RPMI8226 (cell line): ENCODE data around the gene SLC25A25.
A peak's percentile ranks its signal among the peaks of the same experiment; 100 is the strongest.
"Not testable (repeated sequence)": the region's sequence is repeated elsewhere in the genome, so short reads cannot be mapped to it uniquely, and the experiment has no call there.

ENCODE experiments used
- DNase-seq: peaks from one replicate; pipeline ENCODE4 v3.0.0-alpha.2; 2015

The SLC25A25 gene

GRCh38 chr9:128053560-128053959, 14.5 kb upstream of the SLC25A25 start:
- DNase-seq = no peak

DNA sequence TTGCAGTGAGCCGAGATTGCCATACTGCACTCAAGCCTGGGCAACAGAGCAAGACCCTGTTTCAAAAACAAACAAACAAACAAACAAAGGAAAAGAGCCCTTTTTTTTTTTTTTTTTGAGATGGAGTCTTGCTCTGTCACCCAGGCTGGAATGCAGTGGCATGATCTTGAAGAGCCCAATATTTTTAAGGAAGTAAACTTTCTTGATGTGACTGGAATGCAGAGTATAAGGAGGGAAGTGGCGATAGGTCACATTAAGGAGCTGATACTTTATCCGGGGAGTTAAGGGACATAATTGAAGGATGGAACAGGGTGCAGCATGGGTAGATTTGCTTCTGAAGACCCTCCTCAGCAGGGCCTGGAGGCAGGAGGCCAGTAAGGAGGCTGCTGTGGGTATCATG, 13.9 kb upstream of the SLC25A25 start:
- DNase-seq = no peak

GRCh38 chr9:128055344-128056040, 12.5 kb upstream of the SLC25A25 start:
- no peak for DNase-seq

DNA sequence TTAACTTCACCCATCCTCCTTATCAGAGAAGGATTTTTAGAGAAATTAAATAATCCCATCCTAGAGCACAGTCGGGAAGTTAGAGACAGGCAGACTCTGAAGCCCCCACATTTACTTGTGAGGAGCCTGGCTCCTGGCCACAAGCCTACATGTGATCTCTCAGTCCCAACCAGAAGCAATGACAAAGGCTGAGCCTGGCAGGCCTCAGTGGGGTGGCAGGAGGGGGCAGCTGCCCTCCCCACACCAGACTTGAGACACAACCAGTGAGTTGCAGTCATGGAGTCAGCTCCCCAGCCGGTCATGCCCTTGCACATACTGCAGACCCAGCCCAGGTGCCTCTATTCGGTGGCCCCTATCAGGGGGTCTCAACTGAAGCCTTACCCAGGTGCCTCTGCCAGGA, 11.9 kb upstream of the SLC25A25 start:
- no peak for DNase-seq

GRCh38 chr9:128056887-128057723, 10.9 kb upstream of the SLC25A25 start:
- no peak for DNase-seq

DNA sequence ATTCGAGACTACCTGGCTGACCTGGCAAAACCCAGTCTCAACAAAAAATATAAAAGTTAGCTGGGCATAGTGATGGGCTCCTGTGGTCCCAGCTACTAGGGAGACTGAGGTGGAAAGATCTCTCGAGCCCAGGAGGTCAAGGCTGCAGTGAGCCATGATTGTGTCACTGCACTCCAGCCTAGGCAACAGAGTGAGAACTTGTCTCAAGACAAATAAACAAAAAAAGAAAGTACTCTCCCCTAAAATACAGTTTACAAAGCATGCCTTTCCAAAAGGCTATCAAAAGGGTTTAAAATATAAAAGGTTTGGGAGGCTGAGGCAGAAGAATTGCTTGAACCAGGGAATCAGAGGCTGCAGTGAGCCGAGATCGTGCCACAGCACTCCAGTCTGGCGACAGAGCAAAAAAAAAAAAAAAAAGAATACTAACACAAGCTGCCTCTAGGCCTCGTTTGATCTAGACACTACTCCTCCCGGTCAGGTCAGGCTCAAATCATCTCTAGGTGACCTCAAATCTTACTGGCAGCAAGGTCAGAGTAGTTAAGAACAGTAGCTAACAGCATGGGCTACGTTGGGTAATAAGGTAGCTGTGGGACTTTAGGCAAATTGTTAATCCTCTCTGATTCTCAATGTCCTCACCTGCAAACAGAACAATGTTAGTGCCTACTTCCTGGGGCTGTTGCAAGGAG, 10.2 kb upstream of the SLC25A25 start:
- DNase-seq = no peak

DNA sequence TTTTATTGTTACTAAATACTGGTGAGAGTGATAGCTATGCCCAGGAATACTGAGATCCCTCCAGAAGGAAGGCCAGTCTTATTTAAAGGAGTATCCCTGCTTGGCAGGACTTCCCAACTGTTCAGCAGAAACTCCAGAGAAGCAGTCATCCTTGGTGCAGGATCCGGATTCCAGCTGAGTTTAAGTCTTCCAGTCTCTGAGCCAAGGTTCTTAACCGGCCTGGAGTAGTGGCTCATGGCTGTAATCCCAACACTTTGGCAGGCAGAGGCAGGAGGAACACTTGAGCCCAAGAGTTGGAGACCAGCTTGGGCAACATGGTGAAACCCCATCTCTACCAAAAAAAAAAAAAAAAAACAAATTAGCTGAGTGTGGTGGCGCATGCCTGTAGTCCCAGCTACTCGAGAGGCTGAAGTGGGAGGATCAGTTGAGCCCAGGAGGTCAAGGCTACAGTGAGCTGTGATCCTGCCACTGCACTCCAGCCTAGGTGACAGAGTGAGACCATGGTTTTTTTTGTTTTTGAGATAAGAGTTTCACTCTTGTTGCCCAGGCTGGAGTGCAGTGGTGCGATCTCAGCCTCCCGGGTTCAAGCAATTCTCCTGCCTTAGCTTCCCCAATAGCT, 8.6 kb upstream of the SLC25A25 start:
- DNase-seq = no peak

DNA sequence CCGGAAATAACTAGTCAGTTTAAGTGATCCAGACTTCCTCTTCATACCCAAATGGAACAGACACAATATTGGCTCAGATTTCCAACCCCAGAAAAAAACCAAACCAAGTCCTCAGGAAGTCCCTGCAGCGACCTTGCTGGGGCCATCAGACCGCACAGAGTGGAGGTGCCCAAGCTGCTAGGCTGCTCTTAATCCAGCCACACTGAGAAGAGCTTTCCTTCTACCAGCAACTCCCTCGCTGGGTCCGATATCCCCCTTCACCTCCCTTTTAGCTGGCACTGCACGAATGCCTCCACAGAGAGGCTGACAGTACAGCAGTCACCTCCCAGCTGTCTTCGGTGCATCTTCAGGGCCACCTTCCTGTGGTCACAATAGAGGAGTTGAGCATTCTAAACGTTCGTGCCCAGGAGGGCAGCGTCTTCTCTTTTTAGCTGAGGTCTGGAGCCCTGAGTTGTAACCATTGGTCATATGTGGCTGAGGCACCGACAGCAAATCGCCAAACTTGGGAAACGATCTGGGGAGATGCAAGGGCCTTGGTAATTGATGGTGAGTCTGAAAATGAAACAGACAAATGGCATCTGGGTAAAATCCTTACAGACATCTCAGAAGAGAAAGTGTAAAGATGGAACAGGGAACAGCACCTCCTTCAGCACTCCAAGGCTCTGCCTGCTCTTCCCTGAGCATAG, 6.6 kb upstream of the SLC25A25 start:
- DNase-seq = no peak

- no peak for DNase-seq
These were observed 5.8 kb upstream of the SLC25A25 start for GRCh38 chr9:128062279-128062678.

DNA sequence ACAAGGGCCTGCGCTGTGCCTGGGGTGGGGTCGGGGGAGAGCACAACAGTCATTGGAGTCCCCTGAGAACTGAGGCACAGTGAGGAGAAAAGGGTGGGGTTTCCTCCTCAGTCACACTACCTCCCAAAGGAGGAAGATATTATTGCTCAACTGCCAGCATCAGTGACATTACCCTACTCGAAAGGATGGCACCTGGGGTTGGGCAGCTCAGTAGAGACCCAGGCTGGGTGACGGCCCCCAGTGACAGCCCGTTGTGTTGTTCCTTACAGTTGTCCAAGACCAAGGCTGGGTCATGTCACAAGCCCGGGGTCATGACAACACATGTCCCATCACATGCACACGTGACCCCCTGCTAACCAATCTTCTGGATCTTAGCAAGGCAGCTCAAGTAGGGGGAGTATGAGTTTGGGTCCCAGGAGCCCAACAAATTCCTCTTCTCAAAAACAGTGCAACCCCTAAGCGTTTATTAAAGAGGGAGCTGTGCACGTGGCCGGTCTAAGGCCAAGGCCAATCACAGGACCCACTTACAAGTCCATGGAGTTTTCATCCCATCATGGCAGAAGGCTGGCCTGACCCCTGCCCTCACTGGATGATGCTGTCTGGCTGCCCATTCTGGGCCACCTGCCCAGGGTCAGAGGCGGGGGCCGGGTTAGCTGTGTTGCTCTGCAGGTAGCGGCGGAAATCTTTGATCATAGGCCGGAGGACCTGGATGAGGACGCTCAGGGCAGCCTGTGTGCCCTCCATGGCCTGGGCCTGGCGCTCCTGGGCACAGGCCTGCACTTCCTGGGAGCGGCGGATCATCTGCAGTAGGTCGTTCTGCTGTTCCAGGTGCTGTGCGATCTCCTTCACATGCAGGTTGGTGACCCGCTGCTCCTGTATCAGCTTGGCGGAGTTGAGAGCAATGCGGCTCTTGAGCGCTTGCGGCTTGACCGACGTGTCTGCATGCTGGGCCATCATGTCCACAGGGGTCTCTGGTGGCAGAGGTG, 4.9 kb upstream of the SLC25A25 start:
- no peak for DNase-seq

DNA sequence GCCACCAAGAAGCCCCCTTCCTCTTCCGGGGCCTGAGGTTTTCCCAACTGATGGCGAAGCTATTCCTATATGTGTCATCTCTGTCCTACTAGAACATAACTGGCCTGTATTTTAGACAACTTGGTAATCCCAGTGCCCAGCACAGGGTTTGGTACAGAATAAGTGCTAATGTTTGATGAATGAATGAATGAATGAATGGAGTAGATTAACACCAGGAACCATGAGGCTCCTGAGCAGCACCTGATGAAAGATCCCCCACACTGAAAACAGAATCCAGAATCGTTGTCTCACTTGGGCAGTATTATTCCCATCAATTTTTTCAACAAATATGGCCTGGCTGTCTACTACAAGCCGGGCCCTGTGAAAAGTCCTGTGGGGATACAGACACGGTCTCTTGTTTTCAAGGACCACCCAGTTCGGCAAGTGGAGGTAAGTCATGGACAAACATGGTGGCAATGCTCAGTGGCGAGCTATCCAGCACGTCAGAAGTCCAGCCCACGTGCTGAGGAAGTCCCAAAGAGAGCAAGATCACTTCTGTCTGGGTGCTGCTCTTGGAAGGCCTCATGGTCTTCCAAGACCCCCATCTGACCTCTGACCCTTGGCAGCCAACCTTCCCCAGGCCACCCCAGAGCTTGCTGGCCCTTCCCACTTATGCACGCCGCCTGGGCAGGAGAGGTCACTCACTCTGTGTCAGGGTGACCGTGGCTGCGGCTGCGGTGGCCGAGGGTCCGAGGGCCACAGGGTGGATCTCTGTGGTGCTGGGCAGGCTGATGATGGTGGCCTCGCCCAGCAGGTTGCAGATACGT, 1.9 kb upstream of the SLC25A25 start:
- DNase-seq = no peak

GRCh38 chr9:128066713-128067644, 1.1 kb upstream of the SLC25A25 start, which contains the start of gene NAIF1:
NAIF1 (minus strand) TSS chr9:128067320; CDS start chr9:128067101, 219 bp downstream.
- DNase-seq = peak; percentile 99

DNA sequence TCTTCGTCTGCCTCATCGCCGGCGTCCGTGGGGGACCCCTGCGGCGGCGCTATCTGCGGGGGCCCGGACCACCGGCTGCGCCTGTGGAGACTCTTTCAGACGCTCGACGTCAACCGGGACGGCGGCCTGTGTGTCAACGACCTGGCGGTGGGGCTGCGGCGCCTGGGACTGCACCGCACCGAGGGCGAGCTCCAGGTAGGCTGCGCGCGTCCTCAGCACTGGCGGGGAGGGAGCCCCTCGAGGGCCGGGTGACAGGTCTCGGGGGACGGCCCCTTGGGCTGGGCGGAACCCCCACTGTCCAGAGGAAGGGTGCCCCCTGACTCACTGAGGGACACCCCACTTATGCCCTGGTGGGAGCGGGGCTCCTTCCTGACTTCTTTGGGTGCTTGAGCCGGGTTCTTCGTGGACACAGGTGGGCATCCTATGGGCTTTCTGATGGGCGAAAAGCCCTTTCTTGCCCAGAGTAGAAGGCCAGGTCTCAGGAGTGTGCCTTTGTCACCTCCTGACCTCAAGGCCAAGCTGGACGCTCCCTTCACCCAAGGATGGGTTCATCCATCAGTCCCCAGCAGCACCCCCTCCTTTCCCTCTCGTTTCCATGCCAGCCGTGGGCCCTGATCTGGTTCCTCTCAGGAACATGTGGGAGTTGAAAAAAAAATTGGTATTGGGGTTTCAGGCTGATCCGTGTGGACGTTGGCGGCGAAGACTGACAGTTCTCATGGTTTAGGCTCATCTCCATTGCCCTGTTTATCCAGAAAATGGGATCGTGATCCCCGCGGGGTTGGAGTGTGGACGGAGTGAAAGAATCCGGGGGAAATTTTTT, 564 bp downstream of the SLC25A25 start:
- peak; percentile 57 for DNase-seq

GRCh38 chr9:128070874-128071273, 2.8 kb downstream of the SLC25A25 start:
- DNase-seq = peak; percentile 71

DNA sequence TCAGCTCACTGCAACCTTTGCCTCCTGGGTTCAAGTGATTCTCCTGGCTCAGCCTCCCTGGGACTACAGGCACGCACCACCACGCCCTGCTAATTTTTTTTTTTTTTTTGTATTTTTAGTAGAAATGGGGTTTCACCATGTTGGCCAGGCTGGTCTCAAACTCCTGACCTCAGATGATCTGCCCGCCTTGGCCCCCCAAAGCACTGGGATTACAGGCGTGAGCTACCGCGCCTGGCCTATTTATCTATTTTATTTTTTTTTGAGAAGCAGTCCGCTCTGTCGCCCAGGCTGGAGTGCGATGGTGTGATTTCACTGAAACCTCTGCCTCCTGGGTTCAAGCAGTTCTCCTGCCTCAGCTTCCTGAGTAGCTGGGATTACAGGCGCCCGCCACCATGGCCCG, 3.4 kb downstream of the SLC25A25 start:
- DNase-seq = not testable (repeated sequence)

GRCh38 chr9:128072144-128073021, 4.4 kb downstream of the SLC25A25 start:
- peak; percentile 96 for DNase-seq

DNA sequence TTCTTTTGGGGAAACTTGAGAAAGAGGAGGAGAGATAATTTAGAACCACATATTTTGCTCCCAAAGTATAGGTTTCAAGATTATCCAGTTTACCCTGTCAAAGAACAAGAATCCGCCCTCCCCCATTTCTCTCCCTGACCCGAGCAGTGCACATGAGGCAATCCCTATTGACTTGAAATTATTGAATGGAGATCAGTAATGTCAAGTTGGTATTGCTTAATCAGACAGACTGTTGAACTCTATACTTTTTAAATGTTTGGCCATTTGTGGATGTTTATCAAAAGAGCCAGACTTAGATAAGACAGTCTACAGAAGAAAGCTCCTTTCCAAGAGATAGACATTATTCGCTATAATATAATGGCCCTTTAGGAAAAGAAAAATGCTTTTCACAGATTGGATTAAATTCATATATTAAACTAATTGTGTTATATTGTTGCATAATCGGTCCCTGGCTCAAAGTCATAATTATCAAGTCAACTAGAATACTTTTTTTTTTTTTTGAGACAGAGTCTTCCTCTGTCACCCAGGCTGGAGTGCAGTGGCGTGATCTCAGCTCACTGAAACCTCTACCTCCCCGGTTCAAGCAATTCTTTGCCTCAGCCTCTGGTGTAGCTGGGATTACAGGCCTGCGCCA, 5.3 kb downstream of the SLC25A25 start:
- no peak for DNase-seq
